ENCODE results near the gene CLCNKB. TPM values are rescaled to one million over a fixed set of nuclear protein-coding genes. Genes with fewer than 3 reads are reported as not detected.
"Not testable (repeated sequence)": the region's sequence is repeated elsewhere in the genome, so short reads cannot be mapped to it uniquely, and the experiment has no call there.

Gene CLCNKB
- total RNA-seq, 1 donor from 2014 or later = 0.64 TPM

- peak; percentile 38 for DNase-seq (ENCODE audit: low read depth)
- Histone ChIP-seq H3K27me3 (ENCODE audit: insufficient read depth, low read length) (no peaks in the 10 kb centered on the region), H3K9ac (ENCODE audit: low read length) (no peak overlapping the region), H3K27ac (ENCODE audit: low read depth, low read length) (no peak overlapping the region), H2AFZ (ENCODE audit: low read depth, low read length) (peak overlapping the region; percentile 5), H3K79me2 (ENCODE audit: insufficient read depth, low read length) (no peaks in the 10 kb centered on the region), H3K36me3 (ENCODE audit: insufficient read depth, low read length) (no peaks in the 10 kb centered on the region), H3K4me3 (ENCODE audit: insufficient read depth, low read depth, low read length) (no peak overlapping the region), H3K9me3 (ENCODE audit: insufficient read depth, low read depth, low read length) (no peaks in the 10 kb centered on the region), H3K4me1 (ENCODE audit: insufficient read depth, low read length) (no peaks in the 10 kb centered on the region), H4K20me1 (ENCODE audit: insufficient read depth, low read length) (no peaks in the 10 kb centered on the region), H3K4me2 (ENCODE audit: low read length) (no peak overlapping the region)
- no peak overlapping the region for H3K27ac Mint-ChIP-seq (ENCODE audit: unreplicated experiment)
- H3K4me1 Mint-ChIP-seq (ENCODE audit: low read depth, unreplicated experiment) = no peaks in the 10 kb centered on the region
- no peak overlapping the region for H3K4me3 Mint-ChIP-seq (ENCODE audit: unreplicated experiment)
- TF ChIP-seq EZH2 (IDR thresholded peaks at IDR 0.05; ENCODE audit: insufficient read depth, low read length) = no peak
- peak; percentile 71 for TF ChIP-seq CTCF (IDR thresholded peaks at IDR 0.05; ENCODE audit: insufficient read depth, low read depth, low read length)
- no peak for FAIRE-seq
- peaks cover 30% of the 10 kb centered on the region for H3K27me3 Mint-ChIP-seq (ENCODE audit: low read depth, unreplicated experiment)
- H3K9me3 Mint-ChIP-seq (ENCODE audit: unreplicated experiment) = no peaks in the 10 kb centered on the region
- peaks cover 2% of the 10 kb centered on the region for H3K36me3 Mint-ChIP-seq (ENCODE audit: low read depth, unreplicated experiment)
These were observed 12.3 kb downstream of the CLCNKB start for GRCh38 chr1:16055613-16056520.

GRCh38 chr1:16056521-16056912, 12.9 kb downstream of the CLCNKB start:
- not testable (repeated sequence) for H3K4me1 ChIP-seq (ENCODE audit: insufficient read depth, low read length); H3K27ac Mint-ChIP-seq (ENCODE audit: unreplicated experiment); H3K9ac ChIP-seq (ENCODE audit: low read length)

GRCh38 chr1:16057314-16057915, 13.8 kb downstream of the CLCNKB start:
- not testable (repeated sequence) for H3K27me3 ChIP-seq (ENCODE audit: insufficient read depth, low read length); H3K4me1 Mint-ChIP-seq (ENCODE audit: low read depth, unreplicated experiment); H3K4me2 ChIP-seq (ENCODE audit: low read length); FAIRE-seq; H3K27ac ChIP-seq (ENCODE audit: low read depth, low read length); H3K9me3 ChIP-seq (ENCODE audit: insufficient read depth, low read depth, low read length); H3K9me3 Mint-ChIP-seq (ENCODE audit: unreplicated experiment); H3K4me3 Mint-ChIP-seq (ENCODE audit: unreplicated experiment); DNase-seq (ENCODE audit: low read depth); H3K4me3 ChIP-seq (ENCODE audit: insufficient read depth, low read depth, low read length); H3K79me2 ChIP-seq (ENCODE audit: insufficient read depth, low read length); H4K20me1 ChIP-seq (ENCODE audit: insufficient read depth, low read length); H3K4me1 ChIP-seq (ENCODE audit: insufficient read depth, low read length); H3K27ac Mint-ChIP-seq (ENCODE audit: unreplicated experiment); H3K36me3 Mint-ChIP-seq (ENCODE audit: low read depth, unreplicated experiment); H2AFZ ChIP-seq (ENCODE audit: low read depth, low read length); H3K9ac ChIP-seq (ENCODE audit: low read length); H3K36me3 ChIP-seq (ENCODE audit: insufficient read depth, low read length)
- H3K27me3 Mint-ChIP-seq (ENCODE audit: low read depth, unreplicated experiment) = peaks cover 24% of the 10 kb centered on the region

More at GRCh38 chr1:16056521-16056912, 12.9 kb downstream of the CLCNKB start:
- H3K36me3 Mint-ChIP-seq (ENCODE audit: low read depth, unreplicated experiment); H3K79me2 ChIP-seq (ENCODE audit: insufficient read depth, low read length); H3K27me3 ChIP-seq (ENCODE audit: insufficient read depth, low read length); H4K20me1 ChIP-seq (ENCODE audit: insufficient read depth, low read length); H3K4me1 Mint-ChIP-seq (ENCODE audit: low read depth, unreplicated experiment); H3K4me3 ChIP-seq (ENCODE audit: insufficient read depth, low read depth, low read length); FAIRE-seq; H3K9me3 ChIP-seq (ENCODE audit: insufficient read depth, low read depth, low read length); H2AFZ ChIP-seq (ENCODE audit: low read depth, low read length); H3K4me3 Mint-ChIP-seq (ENCODE audit: unreplicated experiment); H3K9me3 Mint-ChIP-seq (ENCODE audit: unreplicated experiment); H3K36me3 ChIP-seq (ENCODE audit: insufficient read depth, low read length); H3K27ac ChIP-seq (ENCODE audit: low read depth, low read length); DNase-seq (ENCODE audit: low read depth); H3K4me2 ChIP-seq (ENCODE audit: low read length): not testable (repeated sequence)
- H3K27me3 Mint-ChIP-seq (ENCODE audit: low read depth, unreplicated experiment) = peaks cover 30% of the 10 kb centered on the region

GRCh38 chr1:16058394-16059120, 15.0 kb downstream of the CLCNKB start:
- peaks cover 29% of the 10 kb centered on the region for H3K27me3 Mint-ChIP-seq (ENCODE audit: low read depth, unreplicated experiment)
- H4K20me1 ChIP-seq (ENCODE audit: insufficient read depth, low read length); H3K36me3 Mint-ChIP-seq (ENCODE audit: low read depth, unreplicated experiment); FAIRE-seq; H3K36me3 ChIP-seq (ENCODE audit: insufficient read depth, low read length); H3K27ac Mint-ChIP-seq (ENCODE audit: unreplicated experiment); H3K27me3 ChIP-seq (ENCODE audit: insufficient read depth, low read length); H3K27ac ChIP-seq (ENCODE audit: low read depth, low read length); H3K9ac ChIP-seq (ENCODE audit: low read length); DNase-seq (ENCODE audit: low read depth); H3K4me3 Mint-ChIP-seq (ENCODE audit: unreplicated experiment); H3K4me3 ChIP-seq (ENCODE audit: insufficient read depth, low read depth, low read length); H3K9me3 ChIP-seq (ENCODE audit: insufficient read depth, low read depth, low read length); H3K9me3 Mint-ChIP-seq (ENCODE audit: unreplicated experiment); H3K4me1 ChIP-seq (ENCODE audit: insufficient read depth, low read length); H3K79me2 ChIP-seq (ENCODE audit: insufficient read depth, low read length); H2AFZ ChIP-seq (ENCODE audit: low read depth, low read length); H3K4me1 Mint-ChIP-seq (ENCODE audit: low read depth, unreplicated experiment); H3K4me2 ChIP-seq (ENCODE audit: low read length): not testable (repeated sequence)
